ENCODE measurements around the gene ATIC.

DNA sequence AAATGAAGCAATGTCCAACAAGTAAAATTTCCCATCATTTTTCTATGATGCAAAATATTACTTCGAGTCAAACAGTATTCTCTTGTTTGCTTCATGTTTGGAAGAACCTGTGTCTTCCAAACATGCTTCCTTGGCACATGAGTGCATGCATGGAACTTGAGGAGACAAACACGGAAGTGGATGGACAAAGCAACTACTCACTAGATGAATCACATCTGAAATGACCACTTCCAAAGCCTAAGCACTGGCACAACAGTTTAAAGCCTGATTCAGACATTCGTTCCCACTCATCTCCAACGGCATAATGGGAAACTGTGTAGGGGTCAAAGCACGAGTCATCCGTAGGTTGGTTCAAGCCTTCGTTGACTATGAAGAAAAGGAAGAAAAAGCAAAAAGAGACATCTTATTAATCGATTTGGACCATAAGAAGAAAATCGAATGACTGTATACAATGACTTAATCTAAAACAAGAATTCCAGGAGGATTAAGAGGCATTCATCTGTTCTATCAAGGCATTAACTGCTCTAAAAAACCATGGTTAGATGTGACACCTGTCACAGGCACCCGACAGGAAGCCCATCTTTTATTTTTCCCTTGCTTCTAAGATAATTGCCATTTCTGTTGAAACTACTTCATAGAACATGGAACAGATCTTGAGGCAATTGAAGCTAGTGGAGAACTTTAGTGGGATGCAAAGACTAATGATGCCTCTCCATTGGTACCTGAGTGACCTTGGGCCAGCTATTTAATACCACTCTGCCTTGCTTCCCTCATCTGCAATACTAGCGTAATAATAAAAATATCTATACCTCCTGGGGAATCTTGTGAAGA lies 56.0 kb downstream of the ATIC start:
- no peak for TF ChIP-seq POLR2A (IDR thresholded peaks at IDR 0.05)
- TF ChIP-seq, protein P1, sequence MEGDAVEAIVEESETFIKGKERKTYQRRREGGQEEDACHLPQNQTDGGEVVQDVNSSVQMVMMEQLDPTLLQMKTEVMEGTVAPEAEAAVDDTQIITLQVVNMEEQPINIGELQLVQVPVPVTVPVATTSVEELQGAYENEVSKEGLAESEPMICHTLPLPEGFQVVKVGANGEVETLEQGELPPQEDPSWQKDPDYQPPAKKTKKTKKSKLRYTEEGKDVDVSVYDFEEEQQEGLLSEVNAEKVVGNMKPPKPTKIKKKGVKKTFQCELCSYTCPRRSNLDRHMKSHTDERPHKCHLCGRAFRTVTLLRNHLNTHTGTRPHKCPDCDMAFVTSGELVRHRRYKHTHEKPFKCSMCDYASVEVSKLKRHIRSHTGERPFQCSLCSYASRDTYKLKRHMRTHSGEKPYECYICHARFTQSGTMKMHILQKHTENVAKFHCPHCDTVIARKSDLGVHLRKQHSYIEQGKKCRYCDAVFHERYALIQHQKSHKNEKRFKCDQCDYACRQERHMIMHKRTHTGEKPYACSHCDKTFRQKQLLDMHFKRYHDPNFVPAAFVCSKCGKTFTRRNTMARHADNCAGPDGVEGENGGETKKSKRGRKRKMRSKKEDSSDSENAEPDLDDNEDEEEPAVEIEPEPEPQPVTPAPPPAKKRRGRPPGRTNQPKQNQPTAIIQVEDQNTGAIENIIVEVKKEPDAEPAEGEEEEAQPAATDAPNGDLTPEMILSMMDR (IDR thresholded peaks at IDR 0.05 in 8 of 11, conservative IDR thresholded peaks at IDR 0.05 in 3 of 11): no peak
